ENCODE results near the gene GIMD1.

DNA sequence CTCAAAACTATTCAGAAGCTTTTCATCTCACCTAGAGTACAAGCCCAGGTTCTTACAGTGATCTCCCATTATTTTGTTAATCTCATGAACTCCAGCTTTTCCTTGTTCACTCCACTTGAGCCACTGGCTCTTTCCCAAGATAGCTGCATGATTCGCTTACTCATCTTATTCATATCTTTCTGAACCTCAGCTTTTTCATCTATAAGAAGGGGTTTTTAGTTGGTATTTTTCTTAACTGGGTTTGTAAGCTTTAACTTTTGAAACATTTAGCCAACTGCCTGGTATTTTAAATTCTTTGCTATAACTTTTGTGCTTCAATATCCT is 24.0 kb downstream of the GIMD1 start:
- TF ChIP-seq, protein P1, sequence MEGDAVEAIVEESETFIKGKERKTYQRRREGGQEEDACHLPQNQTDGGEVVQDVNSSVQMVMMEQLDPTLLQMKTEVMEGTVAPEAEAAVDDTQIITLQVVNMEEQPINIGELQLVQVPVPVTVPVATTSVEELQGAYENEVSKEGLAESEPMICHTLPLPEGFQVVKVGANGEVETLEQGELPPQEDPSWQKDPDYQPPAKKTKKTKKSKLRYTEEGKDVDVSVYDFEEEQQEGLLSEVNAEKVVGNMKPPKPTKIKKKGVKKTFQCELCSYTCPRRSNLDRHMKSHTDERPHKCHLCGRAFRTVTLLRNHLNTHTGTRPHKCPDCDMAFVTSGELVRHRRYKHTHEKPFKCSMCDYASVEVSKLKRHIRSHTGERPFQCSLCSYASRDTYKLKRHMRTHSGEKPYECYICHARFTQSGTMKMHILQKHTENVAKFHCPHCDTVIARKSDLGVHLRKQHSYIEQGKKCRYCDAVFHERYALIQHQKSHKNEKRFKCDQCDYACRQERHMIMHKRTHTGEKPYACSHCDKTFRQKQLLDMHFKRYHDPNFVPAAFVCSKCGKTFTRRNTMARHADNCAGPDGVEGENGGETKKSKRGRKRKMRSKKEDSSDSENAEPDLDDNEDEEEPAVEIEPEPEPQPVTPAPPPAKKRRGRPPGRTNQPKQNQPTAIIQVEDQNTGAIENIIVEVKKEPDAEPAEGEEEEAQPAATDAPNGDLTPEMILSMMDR (IDR thresholded peaks at IDR 0.05): no peak
- TF ChIP-seq POLR2A (IDR thresholded peaks at IDR 0.05): no peak
